ENCODE measurements around the gene C3AR1.

DNA sequence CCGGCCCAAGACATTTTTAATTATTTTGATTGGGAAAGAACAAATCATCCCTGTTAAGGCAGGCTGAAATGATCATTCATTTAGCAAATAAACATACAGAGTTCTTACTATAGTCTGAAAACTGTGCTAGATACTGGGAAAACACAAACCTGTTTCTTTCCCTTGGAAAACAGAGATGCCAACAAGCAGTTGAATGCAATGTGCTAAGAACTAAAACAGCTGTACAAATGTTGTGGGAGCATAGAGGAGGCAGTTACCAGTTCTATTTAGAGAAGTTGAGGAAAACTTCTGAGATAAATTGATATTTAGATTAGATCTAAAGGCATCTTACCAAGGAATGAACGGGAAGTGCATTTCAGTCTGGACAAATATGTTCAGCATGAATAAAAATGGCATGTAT, 12.8 kb upstream of the C3AR1 start:
- TF ChIP-seq, protein P1, sequence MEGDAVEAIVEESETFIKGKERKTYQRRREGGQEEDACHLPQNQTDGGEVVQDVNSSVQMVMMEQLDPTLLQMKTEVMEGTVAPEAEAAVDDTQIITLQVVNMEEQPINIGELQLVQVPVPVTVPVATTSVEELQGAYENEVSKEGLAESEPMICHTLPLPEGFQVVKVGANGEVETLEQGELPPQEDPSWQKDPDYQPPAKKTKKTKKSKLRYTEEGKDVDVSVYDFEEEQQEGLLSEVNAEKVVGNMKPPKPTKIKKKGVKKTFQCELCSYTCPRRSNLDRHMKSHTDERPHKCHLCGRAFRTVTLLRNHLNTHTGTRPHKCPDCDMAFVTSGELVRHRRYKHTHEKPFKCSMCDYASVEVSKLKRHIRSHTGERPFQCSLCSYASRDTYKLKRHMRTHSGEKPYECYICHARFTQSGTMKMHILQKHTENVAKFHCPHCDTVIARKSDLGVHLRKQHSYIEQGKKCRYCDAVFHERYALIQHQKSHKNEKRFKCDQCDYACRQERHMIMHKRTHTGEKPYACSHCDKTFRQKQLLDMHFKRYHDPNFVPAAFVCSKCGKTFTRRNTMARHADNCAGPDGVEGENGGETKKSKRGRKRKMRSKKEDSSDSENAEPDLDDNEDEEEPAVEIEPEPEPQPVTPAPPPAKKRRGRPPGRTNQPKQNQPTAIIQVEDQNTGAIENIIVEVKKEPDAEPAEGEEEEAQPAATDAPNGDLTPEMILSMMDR (conservative IDR thresholded peaks at IDR 0.05), result no peak
- no peak for TF ChIP-seq ZFX (IDR thresholded peaks at IDR 0.05)
